GM21723 (cell line): Measurements from ENCODE around the gene TSPAN9.

ENCODE experiments used
- ATAC-seq: cut with Tn5 transposase; IDR thresholded peaks from one replicate; pipeline ENCODE4 v1.9.1; 2021; ENCODE audit warnings: mild to moderate bottlenecking, moderate library complexity; ENCODE audit not compliant: unreplicated experiment

The TSPAN9 gene

GRCh38 chr12:3218228-3219171, 141.3 kb downstream of the TSPAN9 start:
- ATAC-seq, result no peak

GRCh38 chr12:3219233-3219632, 142.1 kb downstream of the TSPAN9 start:
- ATAC-seq, result no peak

- ATAC-seq, result no peak
Measured at GRCh38 chr12:3220382-3221321, 143.5 kb downstream of the TSPAN9 start.

GRCh38 chr12:3222306-3222705, 145.1 kb downstream of the TSPAN9 start:
- ATAC-seq, result no peak

GRCh38 chr12:3222979-3223378, 145.8 kb downstream of the TSPAN9 start:
- ATAC-seq, result no peak

- ATAC-seq, result no peak
Measured at GRCh38 chr12:3223601-3224529, 146.7 kb downstream of the TSPAN9 start.

GRCh38 chr12:3224530-3224903, 147.3 kb downstream of the TSPAN9 start:
- ATAC-seq, result no peak

GRCh38 chr12:3225154-3225795, 148.1 kb downstream of the TSPAN9 start:
- no peak for ATAC-seq

- ATAC-seq, result no peak
Measured at GRCh38 chr12:3225796-3226180, 148.6 kb downstream of the TSPAN9 start.

- ATAC-seq, result no peak
Measured at GRCh38 chr12:3226264-3226663, 149.1 kb downstream of the TSPAN9 start.

- no peak for ATAC-seq
Measured at GRCh38 chr12:3227076-3227975, 150.1 kb downstream of the TSPAN9 start.

- ATAC-seq, result no peak
Measured at GRCh38 chr12:3228552-3228951, 151.4 kb downstream of the TSPAN9 start.

GRCh38 chr12:3229577-3229976, 152.4 kb downstream of the TSPAN9 start:
- no peak for ATAC-seq

GRCh38 chr12:3230758-3231375, 153.7 kb downstream of the TSPAN9 start:
- ATAC-seq, result no peak

GRCh38 chr12:3231399-3231876, 154.3 kb downstream of the TSPAN9 start:
- ATAC-seq, result no peak

GRCh38 chr12:3233797-3234196, 156.6 kb downstream of the TSPAN9 start:
- ATAC-seq, result no peak

- no peak for ATAC-seq
Measured at GRCh38 chr12:3236345-3237187, 159.4 kb downstream of the TSPAN9 start.

GRCh38 chr12:3238196-3238595, 161.0 kb downstream of the TSPAN9 start:
- ATAC-seq, result no peak
